Choroid plexus epithelial cell (primary cell): ENCODE results near the gene FHL2.
A peak's percentile ranks its signal among the peaks of the same experiment; 100 is the strongest.

Experiments
- DNase-seq: peaks from one replicate; pipeline ENCODE4 v3.0.0-alpha.2; 2010; ENCODE audit warnings: low read depth
- H3K4me3 ChIP-seq: 2 replicates; pipeline ENCODE4 v1.5.1; 2011; ENCODE audit warnings: low read depth, mild to moderate bottlenecking, control low read depth, low read length, moderate library complexity
- CTCF ChIP-seq: conservative IDR thresholded peaks from 2 replicates; pipeline ENCODE4 v1.5.1; 2011; ENCODE audit warnings: low read depth, mild to moderate bottlenecking, control low read depth, inconsistent platforms, low read length, moderate library complexity

The FHL2 gene

GRCh38 chr2:105369777-105370690, 28.8 kb downstream of the FHL2 start:
- no peak overlapping the region for H3K4me3 ChIP-seq
- peak; percentile 92 for TF ChIP-seq CTCF
- peak; percentile 93 for DNase-seq

GRCh38 chr2:105368759-105369408, 30.0 kb downstream of the FHL2 start:
- no peak overlapping the region for H3K4me3 ChIP-seq
- TF ChIP-seq CTCF: no peak
- no peak for DNase-seq

GRCh38 chr2:105365206-105365605, 33.6 kb downstream of the FHL2 start:
- no peak for TF ChIP-seq CTCF
- no peak overlapping the region for H3K4me3 ChIP-seq
- no peak for DNase-seq

GRCh38 chr2:105364436-105365139, 34.3 kb downstream of the FHL2 start:
- H3K4me3 ChIP-seq: no peak overlapping the region
- TF ChIP-seq CTCF: no peak
- no peak for DNase-seq

- DNase-seq: no peak
- TF ChIP-seq CTCF: no peak
- H3K4me3 ChIP-seq: no peak overlapping the region
Measured at GRCh38 chr2:105362862-105363591, 35.8 kb downstream of the FHL2 start.

GRCh38 chr2:105361102-105361889, 37.6 kb downstream of the FHL2 start:
- no peak for TF ChIP-seq CTCF
- DNase-seq: no peak
- H3K4me3 ChIP-seq: no peak overlapping the region
